Measurements from ENCODE around the gene ALKBH5.

Gene ALKBH5

DNA sequence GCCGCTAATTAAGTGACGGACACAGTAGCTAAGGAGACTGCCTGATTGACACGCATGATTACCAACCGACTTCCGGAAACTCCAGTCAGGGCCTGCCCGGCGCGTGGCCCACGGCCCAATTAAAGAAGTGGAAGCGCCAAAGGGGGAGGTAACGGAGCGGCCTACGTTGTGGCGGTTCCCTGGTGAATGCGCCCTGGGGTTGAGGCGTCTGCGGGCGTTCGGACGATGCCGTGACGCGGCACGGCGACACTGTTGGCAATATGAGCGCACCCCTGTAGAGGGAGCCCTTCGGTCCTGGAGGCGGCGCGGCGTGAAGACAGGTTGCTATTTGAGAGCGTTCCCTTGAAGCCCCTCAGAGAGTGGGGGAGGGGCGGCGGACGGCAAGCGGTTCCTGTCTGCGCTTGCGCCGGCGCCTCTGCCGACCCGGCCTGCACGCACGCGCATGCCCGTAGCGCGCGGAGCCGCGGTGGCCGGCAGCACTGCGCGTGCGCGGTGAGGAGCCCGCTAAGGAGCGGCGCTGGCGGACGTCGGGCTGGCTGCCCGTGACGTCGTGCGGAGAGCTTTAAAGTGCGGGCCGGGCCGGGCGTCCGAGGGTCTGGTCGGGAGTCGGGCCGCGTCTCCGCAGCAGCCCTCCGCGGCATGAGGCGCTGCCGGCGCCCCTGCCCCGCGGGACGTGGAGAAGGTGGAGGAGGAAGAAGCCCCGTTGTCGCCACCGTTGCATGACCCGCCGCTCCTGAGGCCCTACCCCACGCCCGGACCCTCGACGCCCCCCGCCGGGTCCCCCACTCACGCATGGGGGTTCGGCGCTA is at the start of gene ALKBH5:
TSS of gene ALKBH5 (plus strand) at position 495 of the 809 bp plus-strand sequence. CDS start 416 bp downstream, outside the sequence.
- Mint-ChIP-seq H3K9me3 (no peaks in the 10 kb centered on the region), H3K4me1 (ENCODE audit: low read depth) (peaks cover 51% of the 10 kb centered on the region), H3K36me3 (ENCODE audit: low read depth) (peaks cover 20% of the 10 kb centered on the region), H3K4me3 (peak within 1 kb of the TSS; percentile 94), H3K27me3 (ENCODE audit: low read depth) (no peaks in the 10 kb centered on the region), H3K27ac (peak within 1 kb of the TSS; percentile 98)

DNA sequence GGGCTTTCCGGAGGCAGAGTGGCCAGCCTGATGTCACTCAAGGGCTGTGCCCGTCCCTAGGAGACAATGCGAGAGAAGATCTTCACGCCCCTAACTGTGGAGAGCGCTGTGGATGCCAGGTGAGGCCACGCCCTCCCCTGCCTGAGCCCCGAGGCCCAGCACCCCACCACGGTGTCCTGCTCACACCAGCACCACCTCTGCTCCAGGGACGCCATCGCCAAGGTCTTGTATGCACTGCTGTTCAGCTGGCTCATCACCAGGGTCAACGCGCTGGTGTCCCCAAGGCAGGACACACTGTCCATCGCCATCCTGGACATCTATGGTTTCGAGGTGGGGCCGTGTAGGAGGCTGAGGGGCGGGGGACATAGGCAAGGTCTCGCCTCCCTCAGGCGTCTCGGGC is 47.3 kb upstream of the ALKBH5 start:
- no peaks in the 10 kb centered on the region for H3K4me1 Mint-ChIP-seq (ENCODE audit: low read depth)
- no peaks in the 10 kb centered on the region for H3K36me3 Mint-ChIP-seq (ENCODE audit: low read depth)
- no peak overlapping the region for H3K27ac Mint-ChIP-seq
- H3K9me3 Mint-ChIP-seq = no peaks in the 10 kb centered on the region
- no peak overlapping the region for H3K4me3 Mint-ChIP-seq
- H3K27me3 Mint-ChIP-seq (ENCODE audit: low read depth) = no peaks in the 10 kb centered on the region

DNA sequence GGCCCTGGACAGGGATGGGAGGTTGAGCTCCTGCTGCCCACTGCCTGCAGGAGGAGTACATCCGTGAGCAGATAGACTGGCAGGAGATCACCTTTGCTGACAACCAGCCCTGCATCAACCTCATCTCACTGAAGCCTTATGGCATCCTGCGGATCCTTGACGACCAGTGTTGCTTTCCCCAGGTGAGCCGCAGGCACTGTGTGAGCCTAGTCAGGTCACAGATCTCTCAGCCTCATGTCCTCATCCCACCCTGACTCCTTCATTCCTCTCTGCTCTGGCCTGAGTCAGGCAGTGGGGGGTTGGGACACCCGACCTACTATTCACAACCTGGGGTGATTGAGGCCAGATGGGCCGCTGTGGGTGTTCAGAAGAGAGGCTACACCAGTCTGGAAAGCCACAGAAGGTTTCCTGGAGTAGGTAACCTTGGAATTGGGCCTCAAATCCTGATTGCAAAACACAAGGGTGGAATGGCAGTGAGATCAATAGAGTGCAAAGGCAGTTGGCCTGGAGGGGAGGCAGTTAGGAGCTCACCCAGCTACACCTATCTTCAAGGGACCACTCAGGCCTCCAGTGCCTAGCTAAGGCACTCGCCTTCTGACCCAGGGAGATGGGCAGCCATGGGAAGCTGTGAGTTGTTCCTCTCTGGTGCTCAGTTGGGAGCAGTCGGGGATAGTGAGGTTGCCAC is 45.4 kb upstream of the ALKBH5 start:
- peak overlapping the region; percentile 63 for H3K27ac Mint-ChIP-seq
- H3K4me1 Mint-ChIP-seq (ENCODE audit: low read depth) = no peaks in the 10 kb centered on the region
- no peaks in the 10 kb centered on the region for H3K9me3 Mint-ChIP-seq
- H3K27me3 Mint-ChIP-seq (ENCODE audit: low read depth) = no peaks in the 10 kb centered on the region
- H3K36me3 Mint-ChIP-seq (ENCODE audit: low read depth) = no peaks in the 10 kb centered on the region
- H3K4me3 Mint-ChIP-seq = no peak overlapping the region

DNA sequence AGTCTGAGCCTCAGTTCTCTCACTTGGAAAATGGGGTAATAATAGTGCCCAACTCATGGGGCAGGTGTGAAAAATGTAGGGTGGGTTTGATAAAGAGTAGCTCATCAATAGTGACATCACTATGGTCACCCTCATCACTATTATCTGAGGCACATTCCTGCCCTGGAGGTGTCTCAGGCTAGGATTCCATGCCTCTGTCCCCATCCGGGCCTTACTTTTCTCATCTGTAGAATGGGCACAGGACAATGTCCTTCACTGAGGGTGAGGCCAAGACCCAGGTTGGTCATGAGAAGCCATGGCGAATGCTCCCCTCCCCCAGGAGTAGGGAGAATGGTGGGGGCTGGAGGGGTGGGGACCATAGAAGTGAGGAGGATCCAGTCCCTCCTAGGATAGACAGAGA is 44.5 kb upstream of the ALKBH5 start:
- H3K36me3 Mint-ChIP-seq (ENCODE audit: low read depth) = no peaks in the 10 kb centered on the region
- no peak overlapping the region for H3K4me3 Mint-ChIP-seq
- H3K27me3 Mint-ChIP-seq (ENCODE audit: low read depth) = no peaks in the 10 kb centered on the region
- H3K9me3 Mint-ChIP-seq = no peaks in the 10 kb centered on the region
- H3K4me1 Mint-ChIP-seq (ENCODE audit: low read depth) = no peaks in the 10 kb centered on the region
- no peak overlapping the region for H3K27ac Mint-ChIP-seq

DNA sequence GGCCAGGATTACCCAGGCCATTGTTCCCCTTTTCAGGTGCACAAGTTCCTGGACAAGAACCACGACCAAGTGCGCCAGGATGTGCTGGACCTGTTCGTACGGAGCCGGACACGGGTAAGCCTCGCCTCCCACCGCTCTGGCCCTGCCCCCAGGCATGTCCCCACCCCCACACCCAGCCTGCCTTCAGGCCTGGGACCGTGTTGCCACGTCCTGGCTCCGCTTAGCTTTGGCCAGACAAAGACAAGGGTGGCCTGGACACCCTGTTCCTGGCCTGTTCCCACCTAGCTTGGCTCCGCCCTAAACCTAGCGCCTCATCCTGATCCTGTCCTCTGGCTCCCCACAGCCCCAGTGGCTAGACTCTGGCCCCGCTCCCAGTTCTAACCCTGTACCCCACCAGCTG is 44.1 kb upstream of the ALKBH5 start:
- no peaks in the 10 kb centered on the region for H3K4me1 Mint-ChIP-seq (ENCODE audit: low read depth)
- H3K4me3 Mint-ChIP-seq = no peak overlapping the region
- no peaks in the 10 kb centered on the region for H3K9me3 Mint-ChIP-seq
- no peaks in the 10 kb centered on the region for H3K36me3 Mint-ChIP-seq (ENCODE audit: low read depth)
- no peaks in the 10 kb centered on the region for H3K27me3 Mint-ChIP-seq (ENCODE audit: low read depth)
- H3K27ac Mint-ChIP-seq = no peak overlapping the region

DNA sequence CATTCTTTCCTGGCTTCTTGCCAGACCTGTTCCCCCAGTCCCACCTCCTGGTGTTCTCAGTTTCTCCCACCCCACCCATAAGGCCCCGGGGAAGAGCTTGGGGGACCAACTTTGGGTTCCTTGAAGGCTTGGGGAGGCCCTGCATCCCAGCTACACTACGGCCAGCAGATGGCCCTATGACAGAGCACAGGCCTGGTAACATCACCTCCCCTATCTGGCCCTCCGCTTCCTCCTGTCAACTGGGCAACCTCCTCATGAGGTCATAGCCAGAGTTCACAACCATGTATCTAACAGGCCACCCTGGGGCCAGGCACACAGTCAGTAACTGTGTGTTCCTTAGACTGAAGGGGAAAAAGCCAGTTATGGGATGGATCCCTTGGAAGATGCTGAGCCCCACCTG is 43.7 kb upstream of the ALKBH5 start:
- no peaks in the 10 kb centered on the region for H3K9me3 Mint-ChIP-seq
- no peaks in the 10 kb centered on the region for H3K27me3 Mint-ChIP-seq (ENCODE audit: low read depth)
- no peak overlapping the region for H3K27ac Mint-ChIP-seq
- H3K4me1 Mint-ChIP-seq (ENCODE audit: low read depth) = no peaks in the 10 kb centered on the region
- H3K36me3 Mint-ChIP-seq (ENCODE audit: low read depth) = no peaks in the 10 kb centered on the region
- H3K4me3 Mint-ChIP-seq = no peak overlapping the region

DNA sequence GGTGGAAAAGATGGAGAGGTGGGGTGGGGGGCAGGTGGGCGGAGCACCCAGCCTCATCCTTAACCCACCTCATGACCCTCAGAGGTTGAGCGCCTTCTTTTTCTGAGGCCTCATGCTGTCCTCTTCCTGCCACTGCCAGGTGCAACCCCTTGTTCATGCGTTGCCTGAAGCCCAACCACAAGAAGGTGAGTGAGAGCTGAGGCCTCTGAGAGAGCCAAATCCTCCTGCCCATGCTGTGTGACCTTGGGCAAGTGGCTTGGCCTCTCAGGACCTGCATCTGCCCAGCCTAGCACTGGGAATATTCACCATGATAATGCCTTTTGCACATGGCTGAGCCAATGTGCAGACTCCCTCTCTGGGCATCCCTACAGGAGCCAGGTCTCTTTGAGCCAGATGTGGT is 43.0 kb upstream of the ALKBH5 start:
- Mint-ChIP-seq H3K4me1 (ENCODE audit: low read depth) (no peaks in the 10 kb centered on the region), H3K4me3 (no peak overlapping the region), H3K9me3 (no peaks in the 10 kb centered on the region), H3K27ac (no peak overlapping the region), H3K36me3 (ENCODE audit: low read depth) (no peaks in the 10 kb centered on the region), H3K27me3 (ENCODE audit: low read depth) (no peaks in the 10 kb centered on the region)

DNA sequence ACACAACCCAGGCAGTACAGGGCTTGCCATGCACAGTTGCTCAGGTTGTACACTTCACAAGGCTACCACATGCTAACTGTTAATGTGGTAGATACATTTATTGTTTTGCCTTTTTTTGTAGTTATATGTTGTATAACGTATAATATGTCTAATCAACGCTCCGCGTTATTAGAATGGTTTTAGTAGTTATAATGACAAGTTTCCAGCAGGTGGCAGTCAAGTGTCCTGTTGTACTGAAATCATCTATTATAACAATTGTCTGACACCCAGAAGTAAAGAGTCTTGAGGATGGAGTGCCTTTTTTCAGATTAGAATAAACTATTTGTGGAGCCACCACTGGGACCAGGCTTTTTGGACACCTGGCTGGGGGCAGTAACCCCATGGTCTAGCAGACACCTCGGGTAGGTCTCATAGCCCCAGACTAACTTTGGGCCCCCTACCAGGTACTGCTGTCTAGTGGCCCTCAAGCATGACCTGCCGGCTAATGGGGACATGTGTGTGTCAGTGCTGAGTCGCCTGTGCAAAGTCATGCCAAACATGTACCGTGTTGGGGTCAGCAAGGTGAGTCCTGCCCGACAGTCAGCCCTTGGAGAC is 42.3 kb upstream of the ALKBH5 start:
- Mint-ChIP-seq H3K36me3 (ENCODE audit: low read depth) (no peaks in the 10 kb centered on the region), H3K4me3 (no peak overlapping the region), H3K27ac (no peak overlapping the region), H3K9me3 (no peaks in the 10 kb centered on the region), H3K4me1 (ENCODE audit: low read depth) (no peaks in the 10 kb centered on the region), H3K27me3 (ENCODE audit: low read depth) (no peaks in the 10 kb centered on the region)

DNA sequence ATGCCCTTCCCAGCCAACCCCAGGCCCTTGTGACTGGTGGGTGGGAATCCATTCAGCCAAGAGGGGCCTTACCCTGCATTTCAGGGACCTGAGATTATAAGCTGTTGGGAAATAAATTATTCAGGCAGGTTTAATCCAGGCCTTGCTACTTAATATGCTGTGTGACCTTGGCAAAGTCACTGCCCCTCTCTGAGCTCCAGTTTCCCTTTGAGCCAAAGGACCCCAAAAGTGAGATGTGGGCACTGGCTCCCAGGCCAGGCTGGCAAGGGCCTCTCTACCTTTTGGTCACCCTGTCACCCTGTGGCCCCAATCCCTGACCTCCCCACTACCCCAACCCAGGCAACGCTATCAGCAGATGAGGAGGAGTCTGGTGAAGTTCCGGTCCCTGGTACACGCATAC is 41.2 kb upstream of the ALKBH5 start:
- H3K4me1 Mint-ChIP-seq (ENCODE audit: low read depth) = no peaks in the 10 kb centered on the region

DNA sequence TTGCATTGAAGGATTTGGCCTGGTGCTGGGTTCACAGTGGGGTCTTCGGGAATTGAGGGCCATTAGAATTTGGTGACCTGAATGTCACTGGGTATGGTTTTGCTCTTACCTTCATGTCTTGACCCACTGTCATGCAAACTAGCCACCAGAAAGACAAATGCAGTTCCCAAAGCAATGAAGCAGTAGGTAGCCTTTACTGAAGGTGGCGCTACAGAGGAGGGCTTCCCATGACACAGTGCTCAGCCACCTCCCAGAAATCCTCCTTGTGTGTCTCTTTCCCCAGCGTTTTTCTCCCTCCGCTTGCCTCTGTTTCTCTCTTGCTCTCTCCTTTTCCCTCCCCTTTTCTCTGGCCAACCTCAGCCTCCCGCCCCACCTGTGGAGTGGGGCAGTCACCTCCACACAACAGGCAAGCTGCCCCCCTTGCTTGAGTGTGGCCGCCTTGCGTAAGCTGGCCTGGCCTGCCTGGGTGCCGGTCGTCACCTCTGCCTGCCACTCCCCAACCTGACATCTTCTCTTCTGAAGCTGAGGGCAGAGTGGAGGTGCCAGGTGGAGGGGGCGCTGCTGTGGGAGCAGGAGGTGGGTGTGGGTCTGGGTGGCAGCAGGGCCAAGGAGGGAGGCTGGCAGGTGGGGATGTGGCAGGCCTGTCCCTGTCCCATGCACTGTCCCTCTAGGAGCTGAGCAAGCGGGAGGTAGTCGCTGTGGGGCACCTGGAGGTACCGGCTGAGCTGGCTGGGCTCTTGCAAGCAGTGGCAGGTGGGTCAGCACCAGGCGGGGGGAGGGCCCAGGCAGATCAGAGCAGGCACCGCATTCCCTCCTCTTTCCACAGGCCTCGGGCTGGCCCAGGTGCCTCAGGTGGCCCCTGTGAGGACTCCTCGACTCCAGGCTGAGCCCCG is 40.3 kb upstream of the ALKBH5 start:
- Mint-ChIP-seq H3K4me3 (no peak overlapping the region), H3K27me3 (ENCODE audit: low read depth) (no peaks in the 10 kb centered on the region), H3K36me3 (ENCODE audit: low read depth) (no peaks in the 10 kb centered on the region), H3K4me1 (ENCODE audit: low read depth) (no peaks in the 10 kb centered on the region), H3K27ac (no peak overlapping the region), H3K9me3 (no peaks in the 10 kb centered on the region)

More for the DNA sequence above, 41.2 kb upstream of the ALKBH5 start:
- Mint-ChIP-seq H3K27ac (no peak overlapping the region), H3K9me3 (no peaks in the 10 kb centered on the region), H3K27me3 (ENCODE audit: low read depth) (no peaks in the 10 kb centered on the region), H3K4me3 (no peak overlapping the region), H3K36me3 (ENCODE audit: low read depth) (no peaks in the 10 kb centered on the region)

DNA sequence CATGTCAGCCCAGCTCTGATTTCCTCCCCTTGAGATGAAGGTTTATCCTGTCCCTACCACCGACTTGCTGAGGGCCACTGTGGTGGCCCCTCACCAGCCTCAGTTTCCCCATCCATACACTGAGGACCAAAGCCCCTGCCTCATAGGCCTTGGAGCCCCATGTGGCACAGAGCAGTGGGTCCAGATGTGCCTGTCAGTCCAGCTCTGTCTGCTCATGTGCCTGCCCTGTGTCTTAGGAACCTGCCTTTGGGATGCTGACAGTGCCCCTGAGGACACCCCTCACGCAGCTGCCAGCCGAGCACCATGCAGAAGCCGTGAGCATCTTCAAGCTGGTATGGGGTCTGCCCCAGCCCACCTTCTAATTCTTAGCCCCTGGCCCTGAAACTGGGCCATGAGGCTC is 39.4 kb upstream of the ALKBH5 start:
- H3K4me1 Mint-ChIP-seq (ENCODE audit: low read depth) = no peaks in the 10 kb centered on the region

DNA sequence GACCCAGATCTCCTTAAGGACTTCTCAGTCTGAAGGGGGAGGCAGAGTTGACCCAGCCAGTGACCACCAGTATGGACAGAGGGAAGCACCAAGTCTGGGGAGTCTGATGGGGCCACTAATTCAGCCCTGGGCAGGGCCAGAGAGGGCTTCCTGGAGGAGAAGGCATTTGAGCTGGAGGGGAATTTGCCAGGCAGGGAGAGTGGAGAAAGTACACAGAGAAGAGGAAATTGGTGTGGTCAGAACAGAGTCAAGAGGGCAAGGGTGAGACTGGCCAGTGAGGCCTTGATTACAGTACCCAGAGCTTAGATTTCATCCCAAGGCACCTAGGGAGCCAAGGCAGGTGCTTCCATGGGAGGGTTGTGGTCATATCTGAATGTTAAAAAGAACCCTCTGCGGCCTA is 38.8 kb upstream of the ALKBH5 start:
- H3K27ac Mint-ChIP-seq = no peak overlapping the region
- no peak overlapping the region for H3K4me3 Mint-ChIP-seq
- no peaks in the 10 kb centered on the region for H3K9me3 Mint-ChIP-seq
- H3K27me3 Mint-ChIP-seq (ENCODE audit: low read depth) = no peaks in the 10 kb centered on the region
- no peaks in the 10 kb centered on the region for H3K4me1 Mint-ChIP-seq (ENCODE audit: low read depth)
- H3K36me3 Mint-ChIP-seq (ENCODE audit: low read depth) = no peaks in the 10 kb centered on the region

More for the DNA sequence above, 39.4 kb upstream of the ALKBH5 start:
- Mint-ChIP-seq H3K4me3 (no peak overlapping the region), H3K27me3 (ENCODE audit: low read depth) (no peaks in the 10 kb centered on the region), H3K9me3 (no peaks in the 10 kb centered on the region), H3K27ac (no peak overlapping the region), H3K36me3 (ENCODE audit: low read depth) (no peaks in the 10 kb centered on the region)

DNA sequence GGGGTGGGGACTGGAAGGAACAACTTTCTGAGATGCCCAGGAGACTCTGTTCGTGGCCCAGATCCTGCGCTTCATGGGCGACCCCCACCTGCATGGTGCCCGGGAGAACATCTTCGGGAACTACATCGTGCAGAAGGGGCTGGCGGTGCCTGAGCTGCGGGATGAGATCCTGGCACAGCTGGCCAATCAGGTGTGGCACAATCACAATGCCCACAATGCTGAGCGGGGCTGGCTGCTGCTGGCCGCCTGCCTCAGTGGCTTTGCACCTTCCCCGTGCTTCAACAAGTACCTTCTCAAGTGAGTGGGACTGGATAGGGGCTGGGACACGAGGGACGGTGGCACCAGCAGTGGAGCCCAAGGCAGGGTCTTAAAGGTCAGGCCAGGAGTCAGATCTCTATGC is 37.8 kb upstream of the ALKBH5 start:
- Mint-ChIP-seq H3K27me3 (ENCODE audit: low read depth) (no peaks in the 10 kb centered on the region), H3K27ac (no peak overlapping the region), H3K4me1 (ENCODE audit: low read depth) (no peaks in the 10 kb centered on the region), H3K4me3 (no peak overlapping the region), H3K36me3 (ENCODE audit: low read depth) (no peaks in the 10 kb centered on the region), H3K9me3 (no peaks in the 10 kb centered on the region)

DNA sequence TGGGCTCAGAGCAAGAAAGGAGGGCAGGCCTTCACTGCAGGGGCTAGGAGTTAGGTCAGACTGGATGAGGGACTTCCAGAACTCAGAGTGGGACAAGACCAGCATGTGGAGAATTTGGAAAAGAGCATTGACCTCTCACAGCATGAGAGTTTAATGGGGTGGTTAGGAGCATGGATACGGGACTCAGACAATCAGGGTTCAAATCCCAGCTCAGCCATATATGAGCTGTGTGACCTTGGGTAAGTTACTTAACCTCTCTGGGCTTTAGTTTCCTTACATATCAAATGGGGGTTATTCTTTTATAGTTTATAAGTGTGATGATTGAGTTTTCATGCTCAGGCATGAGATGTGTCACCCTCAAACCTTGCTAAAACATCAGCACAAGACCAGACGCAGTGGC is 37.4 kb upstream of the ALKBH5 start:
- Mint-ChIP-seq H3K4me1 (ENCODE audit: low read depth) (no peaks in the 10 kb centered on the region), H3K27me3 (ENCODE audit: low read depth) (no peaks in the 10 kb centered on the region), H3K36me3 (ENCODE audit: low read depth) (no peaks in the 10 kb centered on the region), H3K27ac (no peak overlapping the region), H3K9me3 (no peaks in the 10 kb centered on the region), H3K4me3 (no peak overlapping the region)

Measured in T-helper 1 cell treated with Interleukin-12 subunit alpha and Interleukin-12 subunit beta and Interleukin-4 antibody, amounts not matched to agents 30 μg/mL and 1 μg/mL, for 36 hours (primary cell).